HCT116 (cell line): Measurements from ENCODE around the gene GRM3. TPM values are rescaled to one million over a fixed set of nuclear protein-coding genes. Genes with fewer than 3 reads are reported as not detected.

ENCODE experiments used
- ATAC-seq: fragments of 200-7000 bp; cut with Tn5 transposase; 2 replicates; pipeline ENCODE4 v1.9.1; 2020; ENCODE audit warnings: mild to moderate bottlenecking, moderate library complexity
- BruUV-seq: library from RNA; stranded (reverse); fragments of 400-500 nt; replicated peaks from 2 replicates; lab custom pipeline; 2021; lab: Mats Ljungman, UMichigan
- CTCF ChIA-PET: fragments of 300-600 bp; sonication (Branson Sonifier 250); formaldehyde crosslinking; loops from one replicate; lab custom pipeline; 2021; ENCODE audit warnings: antibody characterized with exemption; lab: Charles Lee
- POLR2A ChIA-PET: fragments of 300-600, 350-600 bp; sonication (Branson Sonifier 250); formaldehyde crosslinking; loops from one replicate; lab custom pipeline; 2021; ENCODE audit warnings: antibody characterized with exemption; lab: Charles Lee
- RAD21 ChIA-PET, 2 experiments: fragments of 300-600 bp; sonication (Branson Sonifier 250); formaldehyde crosslinking; loops; one replicate each; lab custom pipeline; 2023; ENCODE audit warnings: low total read pairs in 2 of 2; ENCODE audit not compliant: uncharacterized antibody in 2 of 2, unreplicated experiment in 2 of 2, low non-redundant PET in 1 of 2; lab: Charles Lee
- DNase-seq: peaks from one replicate; pipeline ENCODE4 v3.0.0-alpha.2; 2010; ENCODE audit warnings: low read depth, low spot score
- H2AFZ ChIP-seq: fragments of 200-600 bp; shearing (Covaris generic), sonication (generic); 2 replicates; pipeline ENCODE4 v1.6.1; 2017; ENCODE audit warnings: low read depth, mixed run types, mixed read lengths, antibody characterized with exemption, low read length; ENCODE audit not compliant: poor library complexity, severe bottlenecking
- H3K27ac ChIP-seq: 2 replicates; pipeline ENCODE4 v1.5.1; 2012; ENCODE audit warnings: low read depth, low read length
- H3K27me3 ChIP-seq: fragments of 200-600 bp; sonication (generic); 2 replicates; pipeline ENCODE4 v1.6.1; 2016; ENCODE audit warnings: mixed run types, low read length, mixed read lengths; ENCODE audit not compliant: insufficient read depth
- H3K36me3 ChIP-seq, 2 experiments: fragments of 200-500 bp in 1 of 2; fragments of 200-600 bp in 1 of 2; sonication (Bioruptor generic) in 1 of 2; sonication (generic) in 1 of 2; 2 replicates each; pipeline versions ENCODE4 v1.5.1 to v1.6.1; 2014 to 2016; ENCODE audit warnings: low read length in 2 of 2, inconsistent platforms in 1 of 2, mixed read lengths in 1 of 2, mixed run types in 1 of 2; ENCODE audit not compliant: insufficient read depth in 2 of 2, control insufficient read depth in 1 of 2
- H3K4me1 ChIP-seq, 2 experiments: fragments of 200-600 bp in 1 of 2; sonication (generic) in 1 of 2; 2 replicates each; pipeline versions ENCODE4 v1.5.1 to v1.6.1; 2012 to 2017; ENCODE audit warnings: low read length in 2 of 2, inconsistent platforms in 1 of 2, mild to moderate bottlenecking in 1 of 2, mixed read lengths in 1 of 2, mixed run types in 1 of 2, moderate library complexity in 1 of 2; ENCODE audit not compliant: insufficient read depth in 2 of 2, control insufficient read depth in 1 of 2
- H3K4me2 ChIP-seq: fragments of 200-600 bp; sonication (generic); 2 replicates; pipeline ENCODE4 v1.6.1; 2017; ENCODE audit warnings: mixed run types, low read length, mixed read lengths
- H3K4me3 ChIP-seq, 2 experiments: fragments of 200-600 bp in 1 of 2; sonication (generic) in 1 of 2; replicated peaks in 1 of 2; 2 replicates each; pipeline ENCODE4 v1.5.1; 2011 to 2016; ENCODE audit warnings: low read length in 2 of 2, control low read depth in 1 of 2, low read depth in 1 of 2, mild to moderate bottlenecking in 1 of 2, mixed read lengths in 1 of 2, mixed run types in 1 of 2
- H3K79me2 ChIP-seq: fragments of 200-600 bp; sonication (generic); 2 replicates; pipeline ENCODE4 v1.6.1; 2017; ENCODE audit warnings: mild to moderate bottlenecking, mixed run types, low read length, moderate library complexity, mixed read lengths; ENCODE audit not compliant: insufficient read depth
- H3K9ac ChIP-seq: fragments of 200-600 bp; sonication (generic); 2 replicates; pipeline ENCODE4 v1.6.1; 2016; ENCODE audit warnings: low read length, mixed read lengths
- H3K9me2 ChIP-seq: fragments of 200-600 bp; sonication (generic), shearing (Covaris generic); 2 replicates; pipeline ENCODE4 v1.6.1; 2017; ENCODE audit warnings: mixed run types, mild to moderate bottlenecking, moderate library complexity; ENCODE audit not compliant: insufficient read depth
- H3K9me3 ChIP-seq, 2 experiments: fragments of 200-500 bp in 1 of 2; fragments of 200-600 bp in 1 of 2; sonication (Bioruptor generic) in 1 of 2; sonication (generic) in 1 of 2; 2 replicates each; pipeline ENCODE4 v1.6.1; 2014 to 2017; ENCODE audit warnings: low read length in 2 of 2, mixed read lengths in 2 of 2, inconsistent platforms in 1 of 2, low read depth in 1 of 2, mild to moderate bottlenecking in 1 of 2, mixed run types in 1 of 2, moderate library complexity in 1 of 2; ENCODE audit not compliant: control insufficient read depth in 1 of 2, insufficient read depth in 1 of 2
- H4K20me1 ChIP-seq: fragments of 200-600 bp; sonication (generic), shearing (Covaris generic); 2 replicates; pipeline ENCODE4 v1.6.1; 2017; ENCODE audit warnings: mixed run types, mild to moderate bottlenecking, moderate library complexity; ENCODE audit not compliant: insufficient read depth
- CBX3 ChIP-seq: IDR thresholded peaks from 2 replicates; pipeline ENCODE4 v1.6.1; 2012; ENCODE audit warnings: low read depth
- ELF1 ChIP-seq: IDR thresholded peaks from 2 replicates; pipeline ENCODE4 v1.6.1; 2012; ENCODE audit warnings: low read depth, borderline replicate concordance
- EZH2phosphoT487 ChIP-seq: fragments of 200-600 bp; IDR thresholded peaks from 2 replicates; pipeline ENCODE4 v1.6.1; 2018; ENCODE audit warnings: antibody characterized with exemption, borderline replicate concordance
- FOSL1 ChIP-seq: IDR thresholded peaks from 2 replicates; pipeline ENCODE4 v1.6.1; 2012; ENCODE audit warnings: low read depth
- SRF ChIP-seq: IDR thresholded peaks from 2 replicates; pipeline ENCODE4 v1.6.1; 2012; ENCODE audit warnings: low read depth
- YY1 ChIP-seq: IDR thresholded peaks from 2 replicates; pipeline ENCODE4 v1.6.1; 2011; ENCODE audit warnings: low read length, low read depth, moderate library complexity, mild to moderate bottlenecking; ENCODE audit not compliant: insufficient replicate concordance; ENCODE audit errors: extremely low read depth
- ZNF274 ChIP-seq: fragments of 200-500 bp; sonication (Bioruptor generic); IDR thresholded peaks from 2 replicates; pipeline ENCODE4 v1.6.1; 2014; ENCODE audit warnings: mild to moderate bottlenecking, low read depth, low read length, inconsistent platforms
- intact Hi-C: fragments of 100-400 bp; cut with micrococcal nuclease; formaldehyde crosslinking; loops from 2 replicates; pipeline ENCODE4 v1.10.0; 2022
- total RNA-seq: library from RNA; stranded (reverse); gene quantifications from one replicate; pipeline ENCODE4 v1.2.1, GENCODE V29; 2021; ENCODE audit not compliant: unreplicated experiment
- TF ChIP-seq, protein P1 (sequence below): IDR thresholded peaks from 2 replicates; pipeline ENCODE4 v1.6.1; 2012
- TF ChIP-seq, protein P2 (sequence below): IDR thresholded peaks from 2 replicates; pipeline ENCODE4 v1.6.1; 2012; ENCODE audit warnings: low read depth
- TF ChIP-seq, protein P3 (sequence below): IDR thresholded peaks from 2 replicates; pipeline ENCODE4 v1.6.1; 2012

Gene GRM3
- total RNA-seq, 1 experiment from 2014 or later, result not detected

DNA sequence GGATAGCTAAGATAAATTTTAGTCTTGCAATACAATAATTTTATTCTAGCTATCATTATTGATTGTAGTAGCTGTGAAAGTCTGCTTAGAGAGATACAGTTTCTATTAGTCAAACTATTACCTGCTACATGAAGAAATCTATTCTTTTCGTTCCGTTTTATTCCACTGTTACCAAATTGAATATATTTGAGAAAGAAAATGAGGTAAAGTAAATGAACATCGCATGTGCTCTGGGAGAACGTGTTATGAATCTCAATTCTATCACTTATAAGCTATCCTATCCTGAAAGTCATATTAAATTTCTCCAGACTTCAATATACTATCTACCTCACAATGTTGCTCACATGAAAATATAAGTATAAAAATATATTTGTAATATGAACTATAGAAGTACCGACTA is 21.3 kb downstream of the GRM3 start:
- TF ChIP-seq ELF1, result no peak
- no peak for TF ChIP-seq CBX3
- no peak for TF ChIP-seq ZNF274
- TF ChIP-seq YY1, result no peak
- TF ChIP-seq FOSL1, result no peak
- no peak for TF ChIP-seq EZH2phosphoT487
- TF ChIP-seq, protein P1, sequence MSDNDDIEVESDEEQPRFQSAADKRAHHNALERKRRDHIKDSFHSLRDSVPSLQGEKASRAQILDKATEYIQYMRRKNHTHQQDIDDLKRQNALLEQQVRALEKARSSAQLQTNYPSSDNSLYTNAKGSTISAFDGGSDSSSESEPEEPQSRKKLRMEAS, result no peak
- no peak for TF ChIP-seq SRF
- TF ChIP-seq, protein P2, sequence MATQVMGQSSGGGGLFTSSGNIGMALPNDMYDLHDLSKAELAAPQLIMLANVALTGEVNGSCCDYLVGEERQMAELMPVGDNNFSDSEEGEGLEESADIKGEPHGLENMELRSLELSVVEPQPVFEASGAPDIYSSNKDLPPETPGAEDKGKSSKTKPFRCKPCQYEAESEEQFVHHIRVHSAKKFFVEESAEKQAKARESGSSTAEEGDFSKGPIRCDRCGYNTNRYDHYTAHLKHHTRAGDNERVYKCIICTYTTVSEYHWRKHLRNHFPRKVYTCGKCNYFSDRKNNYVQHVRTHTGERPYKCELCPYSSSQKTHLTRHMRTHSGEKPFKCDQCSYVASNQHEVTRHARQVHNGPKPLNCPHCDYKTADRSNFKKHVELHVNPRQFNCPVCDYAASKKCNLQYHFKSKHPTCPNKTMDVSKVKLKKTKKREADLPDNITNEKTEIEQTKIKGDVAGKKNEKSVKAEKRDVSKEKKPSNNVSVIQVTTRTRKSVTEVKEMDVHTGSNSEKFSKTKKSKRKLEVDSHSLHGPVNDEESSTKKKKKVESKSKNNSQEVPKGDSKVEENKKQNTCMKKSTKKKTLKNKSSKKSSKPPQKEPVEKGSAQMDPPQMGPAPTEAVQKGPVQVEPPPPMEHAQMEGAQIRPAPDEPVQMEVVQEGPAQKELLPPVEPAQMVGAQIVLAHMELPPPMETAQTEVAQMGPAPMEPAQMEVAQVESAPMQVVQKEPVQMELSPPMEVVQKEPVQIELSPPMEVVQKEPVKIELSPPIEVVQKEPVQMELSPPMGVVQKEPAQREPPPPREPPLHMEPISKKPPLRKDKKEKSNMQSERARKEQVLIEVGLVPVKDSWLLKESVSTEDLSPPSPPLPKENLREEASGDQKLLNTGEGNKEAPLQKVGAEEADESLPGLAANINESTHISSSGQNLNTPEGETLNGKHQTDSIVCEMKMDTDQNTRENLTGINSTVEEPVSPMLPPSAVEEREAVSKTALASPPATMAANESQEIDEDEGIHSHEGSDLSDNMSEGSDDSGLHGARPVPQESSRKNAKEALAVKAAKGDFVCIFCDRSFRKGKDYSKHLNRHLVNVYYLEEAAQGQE, result no peak
- TF ChIP-seq, protein P3, sequence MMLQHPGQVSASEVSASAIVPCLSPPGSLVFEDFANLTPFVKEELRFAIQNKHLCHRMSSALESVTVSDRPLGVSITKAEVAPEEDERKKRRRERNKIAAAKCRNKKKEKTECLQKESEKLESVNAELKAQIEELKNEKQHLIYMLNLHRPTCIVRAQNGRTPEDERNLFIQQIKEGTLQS, result no peak
- no peaks in the 10 kb centered on the region for H3K4me1 ChIP-seq
- H3K9me3 ChIP-seq, result no peaks in the 10 kb centered on the region
- intact Hi-C loops, result loop anchor here (5.0 kb wide), 1 partner anchor 152 kb away; no protein-coding TSS in a partner anchor
- no peak overlapping the region for H2AFZ ChIP-seq
- no peak overlapping the region for H3K4me2 ChIP-seq
- no peaks in the 10 kb centered on the region for H3K79me2 ChIP-seq
- POLR2A ChIA-PET, result no interaction called here
- no peaks in the 10 kb centered on the region for H3K36me3 ChIP-seq
- no peaks in the 10 kb centered on the region for H3K9me2 ChIP-seq
- H3K9ac ChIP-seq, result no peak overlapping the region
- no peak overlapping the region for H3K27ac ChIP-seq
- DNase-seq (no peak), ATAC-seq (no peak)
- H4K20me1 ChIP-seq, result no peaks in the 10 kb centered on the region
- H3K4me3 ChIP-seq, result no peak overlapping the region
- CTCF ChIA-PET, result no interaction called here
- H3K27me3 ChIP-seq, result peaks cover 4% of the 10 kb centered on the region; the same call in 1 of the 2 replicates
- RAD21 ChIA-PET, result no interaction called here
- no TSS peak for BruUV-seq
